Pancreas (tissue), 10 donors: ENCODE results near the gene MRPL54. TPM values are rescaled to one million over a fixed set of nuclear protein-coding genes. Genes with fewer than 3 reads are reported as not detected.

Experiments used
- ATAC-seq, 4 donors: fragments of 200-7000 bp; cut with Tn5 transposase; one replicate each; pipeline versions ENCODE4 v1.8.0 to v1.9.1; 2020; ENCODE audit warnings: mild to moderate bottlenecking in 4 of 4, moderate library complexity in 4 of 4
- DNase-seq, 6 donors: peaks; one replicate each; pipeline ENCODE4 v3.0.0-alpha.2; 2020
- FAIRE-seq: peaks from 2 replicates; lab custom pipeline; 2012; peaks lifted over from hg19 to GRCh38; lab: Jason Lieb, UNC
- H3K27ac ChIP-seq, 4 donors: fragments of 200-600 bp; sonication (generic); 1 replicate in 3 of 4; 2 replicates in 1 of 4; pipeline versions ENCODE4 v1.5.0 to v1.8.0; 2020
- H3K27me3 ChIP-seq, 4 donors: fragments of 200-600 bp; one replicate each; pipeline ENCODE4 v1.8.0; 2021
- H3K36me3 ChIP-seq, 3 donors: fragments of 200-600 bp; sonication (generic) in 1 of 3; one replicate each; pipeline versions ENCODE4 v1.5.0 to v1.8.0; 2020 to 2021
- H3K4me1 ChIP-seq, 3 donors: fragments of 200-600 bp; one replicate each; pipeline ENCODE4 v1.8.0; 2021
- H3K4me3 ChIP-seq, 4 donors: fragments of 200-600 bp; sonication (generic) in 2 of 4; one replicate each; pipeline versions ENCODE4 v1.5.0 to v1.8.0; 2020 to 2021
- H3K9me3 ChIP-seq, 4 donors: fragments of 200-600 bp; one replicate each; pipeline ENCODE4 v1.8.0; 2021
- CTCF ChIP-seq, 4 donors: fragments of 200-600 bp; sonication (generic) in 3 of 4; IDR thresholded peaks; one replicate each; pipeline versions ENCODE4 v1.5.0 to v1.8.0; 2021; ENCODE audit warnings: antibody characterized with exemption in 4 of 4
- WGBS, 2 donors: extraction: QIAGEN DNeasy Blood & Tissue Kit; methylation state at CpG; one replicate each; pipeline ENCODE4 v1.1.7; 2013; 5-methylcytosine and 5-hydroxymethylcytosine counted together
- intact Hi-C, 3 donors: fragments of 100-400 bp; cut with DNase I; formaldehyde crosslinking; loops; one replicate each; pipeline versions ENCODE4 v1.11.1 to v1.14.2; 2022
- polyA plus RNA-seq, 2 donors: library from polyadenylated mRNA; stranded (reverse); fragments of 200-250 nt; gene quantifications; one replicate each; pipeline ENCODE4 v1.2.3, GENCODE V29; 2013
- total RNA-seq, 6 donors: library from RNA; stranded (reverse); fragmentation: NEBNext Ultra II Directional in 4 of 6; extraction: Animal tissue kit (Norgen Biotek cat#: 25700) in 4 of 6; gene quantifications; one replicate each; pipeline versions ENCODE4 v1.2.1 to v1.2.4, GENCODE V29; 2021 to 2023
- donor health status: healthy with polysubstance abuse.
- donor health status: DM: no; HTN: no; CAD: no; lungs with moderate emphysema.
- donor health status: DM: no; HTN: no; CAD: no.
- donor health status: control.
- donor health status: control.
- donor health status: Bipolar disorder and iron deficiency.
- donor health status: DM: yes; HTN: yes; CAD: no.
- donor health status: DM: no; HTN: no; CAD: no.
- donor health status: DM: no; HTN: no; CAD: no.
- donor health status: DM: yes; HTN: yes; CAD: no.

Gene MRPL54
- total RNA-seq, result 10 to 100 TPM; 30.0 to 46.3 (median 36.5) TPM
- 100 to 1,000 TPM in 1 of 2 donors, 10 to 100 TPM in 1; 95.8 to 104 TPM for polyA plus RNA-seq

- whole genome bisulfite sequencing, 2 donors, result 3% methylated on average over 47 of the region's 47 CpGs
- ATAC-seq, result peak; percentile 91 to 95 (median 92)
- Histone ChIP-seq H3K4me1 (peaks cover 3 to 24% (median 15%) of the 10 kb centered on the region in 3 donors), H3K27me3 (no peaks in the 10 kb centered on the region), H3K36me3 (peaks cover 0 to 25% (median 4%) of the 10 kb centered on the region in 3 donors), H3K4me3 (peak within 1 kb of the TSS; percentile 61 to 87 (median 84)), H3K27ac (peak within 1 kb of the TSS; percentile 99 to 100 (median 100)), H3K9me3 (no peaks in the 10 kb centered on the region)
- no peak for TF ChIP-seq CTCF (IDR thresholded peaks at IDR 0.05)
- peak; percentile 98 to 100 (median 99) for DNase-seq
- FAIRE-seq, result peak; percentile 66
- intact Hi-C loops, result no loop called here
Observed at GRCh38 chr19:3762501-3763459, at the start of gene MRPL54. Gene MRPL54, plus strand, starts transcription at chr19:3762682. Its CDS starts 19 bp downstream, at chr19:3762701.

- Histone ChIP-seq H3K9me3 (no peaks in the 10 kb centered on the region), H3K36me3 (no peaks in the 10 kb centered on the region), H3K4me1 (peaks cover 0 to 10% (median 0%) of the 10 kb centered on the region in 3 donors), H3K27me3 (no peaks in the 10 kb centered on the region), H3K27ac (no peak overlapping the region), H3K4me3 (no peak overlapping the region)
- FAIRE-seq (no peak), DNase-seq (no peak), ATAC-seq (no peak)
- intact Hi-C loops, result loop anchor here in 1 of 3 donors (5.0 kb wide), 1 partner anchor 49 kb away; no protein-coding TSS in a partner anchor
- 77 to 85% methylated on average over 16 of the region's 16 CpGs for WGBS, 2 donors
- TF ChIP-seq CTCF (IDR thresholded peaks at IDR 0.05), result no peak
Observed at GRCh38 chr19:3716147-3716668, 46.3 kb upstream of the MRPL54 start.

GRCh38 chr19:3719868-3720267, 42.6 kb upstream of the MRPL54 start:
- no peak overlapping the region for H3K27ac ChIP-seq
- TF ChIP-seq CTCF (IDR thresholded peaks at IDR 0.05), result no peak
- DNase-seq (no peak), FAIRE-seq (no peak), ATAC-seq (no peak)
- no peaks in the 10 kb centered on the region for H3K27me3 ChIP-seq
- H3K4me3 ChIP-seq, result no peak overlapping the region
- no peaks in the 10 kb centered on the region for H3K9me3 ChIP-seq
- H3K4me1 ChIP-seq, result peaks cover 0 to 7% (median 0%) of the 10 kb centered on the region in 3 donors
- WGBS, 2 donors, result 70 to 92% methylated on average over 4 of the region's 4 CpGs
- no peaks in the 10 kb centered on the region for H3K36me3 ChIP-seq
- intact Hi-C loops, result loop anchor here in 1 of 3 donors (5.0 kb wide), 1 partner anchor 53 kb away; no protein-coding TSS in a partner anchor

- Histone ChIP-seq H3K27me3 (no peaks in the 10 kb centered on the region), H3K27ac (no peak overlapping the region), H3K36me3 (no peaks in the 10 kb centered on the region), H3K4me3 (no peak overlapping the region), H3K9me3 (no peaks in the 10 kb centered on the region), H3K4me1 (peaks cover 0 to 7% (median 0%) of the 10 kb centered on the region in 3 donors)
- intact Hi-C loops, result no loop called here
- FAIRE-seq (no peak), DNase-seq (peak in 1 of 6 donors; percentile 49), ATAC-seq (peak in 1 of 4 donors; percentile 14)
- TF ChIP-seq CTCF (IDR thresholded peaks at IDR 0.05), result no peak
- 30 to 34% methylated on average over 9 of the region's 9 CpGs for WGBS, 2 donors
Observed at GRCh38 chr19:3720349-3720917, 42.0 kb upstream of the MRPL54 start.
